MCF 10A (cell line): ENCODE results near the gene RASA2. TPM values are rescaled to one million over a fixed set of nuclear protein-coding genes. Genes with fewer than 3 reads are reported as not detected.

ENCODE experiments used
- BruUV-seq: library from RNA; stranded (reverse); fragments of 400-500 nt; replicated peaks from 2 replicates; lab custom pipeline; 2021; lab: Mats Ljungman, UMichigan
- CTCF ChIA-PET: fragments of 300-600 bp; sonication (Branson Sonifier 250); formaldehyde crosslinking; extraction: SDS; loops from one replicate; lab custom pipeline; 2021; ENCODE audit warnings: antibody characterized with exemption, inconsistent platforms; lab: Yijun Ruan, JAX
- POLR2A ChIA-PET: fragments of 300-600, 350-650 bp; sonication (Branson Sonifier 250); formaldehyde crosslinking; extraction: SDS; loops from one replicate; lab custom pipeline; 2020; ENCODE audit warnings: antibody characterized with exemption, inconsistent platforms; lab: Yijun Ruan, JAX
- DNase-seq: peaks from one replicate; pipeline ENCODE4 v3.0.0-alpha.2; 2018; ENCODE audit not compliant: unreplicated experiment
- H3K27ac Mint-ChIP-seq: one replicate; pipeline ENCODE4 v1.8.0; 2022; ENCODE audit warnings: mild to moderate bottlenecking, low read depth, mixed read lengths; ENCODE audit not compliant: unreplicated experiment
- H3K27me3 Mint-ChIP-seq: one replicate; pipeline ENCODE4 v1.8.0; 2022; ENCODE audit warnings: mixed read lengths; ENCODE audit not compliant: insufficient read depth, unreplicated experiment
- H3K36me3 Mint-ChIP-seq: one replicate; pipeline ENCODE4 v1.8.0; 2022; ENCODE audit warnings: mild to moderate bottlenecking, moderate library complexity, mixed read lengths; ENCODE audit not compliant: insufficient read depth, unreplicated experiment
- H3K4me1 Mint-ChIP-seq: one replicate; pipeline ENCODE4 v1.8.0; 2022; ENCODE audit warnings: mixed read lengths; ENCODE audit not compliant: insufficient read depth, unreplicated experiment
- H3K4me3 Mint-ChIP-seq: one replicate; pipeline ENCODE4 v1.8.0; 2022; ENCODE audit warnings: mild to moderate bottlenecking, moderate library complexity, mixed read lengths; ENCODE audit not compliant: unreplicated experiment
- H3K9me3 Mint-ChIP-seq: one replicate; pipeline ENCODE4 v1.8.0; 2022; ENCODE audit warnings: mixed read lengths; ENCODE audit not compliant: unreplicated experiment
- CTCF ChIP-seq: fragments of 200-600 bp; IDR thresholded peaks from one replicate; pipeline ENCODE4 v1.8.0; 2022; ENCODE audit warnings: antibody characterized with exemption, mild to moderate bottlenecking; ENCODE audit not compliant: unreplicated experiment
- intact Hi-C: fragments of 100-400 bp; cut with micrococcal nuclease; formaldehyde crosslinking; loops from 2 replicates; pipeline ENCODE4 v1.14.1; 2022
- total RNA-seq: library from RNA; stranded (reverse); gene quantifications from 2 replicates; pipeline ENCODE4 v1.2.3, GENCODE V29; 2022

The RASA2 gene
- total RNA-seq, 1 experiment from 2014 or later, result 19.5 TPM

GRCh38 chr3:141603473-141604035 is 116.7 kb downstream of the RASA2 start:
- no TSS peak for BruUV-seq
- CTCF ChIA-PET, result interaction anchor here (0.7 kb wide), 1 partner anchor 28 kb away, joined by 3 read pairs; no protein-coding TSS in a partner anchor
- H3K4me1 Mint-ChIP-seq, result peaks cover 6% of the 10 kb centered on the region

GRCh38 chr3:141605883-141606282 is 119.1 kb downstream of the RASA2 start:
- ChIA-PET POLR2A (no interaction called here), CTCF (no interaction called here)
- intact Hi-C loops, result no loop called here
- no TSS peak for BruUV-seq
- TF ChIP-seq CTCF, result no peak
- no peaks in the 10 kb centered on the region for H3K9me3 Mint-ChIP-seq
- no peak overlapping the region for H3K27ac Mint-ChIP-seq
- no peak overlapping the region for H3K4me3 Mint-ChIP-seq
- peaks cover 31% of the 10 kb centered on the region for H3K36me3 Mint-ChIP-seq
- H3K27me3 Mint-ChIP-seq, result no peaks in the 10 kb centered on the region
- H3K4me1 Mint-ChIP-seq, result peaks cover 6% of the 10 kb centered on the region
- no peak for DNase-seq

More at GRCh38 chr3:141603473-141604035, 116.7 kb downstream of the RASA2 start:
- H3K36me3 Mint-ChIP-seq, result peaks cover 30% of the 10 kb centered on the region
- no peak overlapping the region for H3K4me3 Mint-ChIP-seq
- TF ChIP-seq CTCF, result no peak
- intact Hi-C loops, result no loop called here
- H3K9me3 Mint-ChIP-seq, result no peaks in the 10 kb centered on the region
- no peak for DNase-seq
- POLR2A ChIA-PET, result no interaction called here
- H3K27me3 Mint-ChIP-seq, result no peaks in the 10 kb centered on the region
- no peak overlapping the region for H3K27ac Mint-ChIP-seq

GRCh38 chr3:141608438-141608837 is 121.6 kb downstream of the RASA2 start:
- Mint-ChIP-seq H3K27me3 (no peaks in the 10 kb centered on the region), H3K36me3 (peaks cover 39% of the 10 kb centered on the region), H3K9me3 (no peaks in the 10 kb centered on the region), H3K27ac (no peak overlapping the region), H3K4me1 (peaks cover 5% of the 10 kb centered on the region), H3K4me3 (no peak overlapping the region)
- BruUV-seq, result no TSS peak
- ChIA-PET POLR2A (interaction anchor here (1.1 kb wide), 1 partner anchor 9 kb away, joined by 4 read pairs; no protein-coding TSS in a partner anchor), CTCF (no interaction called here)
- intact Hi-C loops, result no loop called here
- TF ChIP-seq CTCF, result no peak
- DNase-seq, result no peak

- Mint-ChIP-seq H3K4me1 (no peaks in the 10 kb centered on the region), H3K9me3 (no peaks in the 10 kb centered on the region), H3K27ac (no peak overlapping the region), H3K36me3 (peaks cover 44% of the 10 kb centered on the region), H3K27me3 (no peaks in the 10 kb centered on the region), H3K4me3 (no peak overlapping the region)
- intact Hi-C loops, result no loop called here
- BruUV-seq, result no TSS peak
- no peak for TF ChIP-seq CTCF
- CTCF ChIA-PET, result interaction anchor here (0.6 to 1.1 kb wide), 5 partner anchors 17 to 168 kb away, joined by 3 to 5 read pairs (median 3); no protein-coding TSS in a partner anchor
- POLR2A ChIA-PET, result interaction anchor here (1.2 kb wide), 1 partner anchor 128 kb away, joined by 3 read pairs; no protein-coding TSS in a partner anchor
- no peak for DNase-seq
These were observed 124.1 kb downstream of the RASA2 start for GRCh38 chr3:141610939-141611338.
